HepG2 (cell line): Measurements from ENCODE around the gene SH3GL2. TPM values are rescaled to one million over a fixed set of nuclear protein-coding genes. Genes with fewer than 3 reads are reported as not detected.

Experiments used
- KLF15 ChIP-seq: sonication (generic); formaldehyde crosslinking; IDR thresholded peaks from 2 replicates; pipeline ENCODE4 v1.8.1; 2023; ENCODE audit warnings: borderline replicate concordance, mild to moderate bottlenecking, inconsistent platforms, missing genetic modification reagents, mixed read lengths
- MEF2D ChIP-seq: sonication (generic); formaldehyde crosslinking; IDR thresholded peaks from 2 replicates; pipeline ENCODE4 v1.5.1; 2020; ENCODE audit warnings: mild to moderate bottlenecking, missing genetic modification reagents
- NFAT5 ChIP-seq: sonication (generic); formaldehyde crosslinking; IDR thresholded peaks from 2 replicates; pipeline ENCODE4 v1.4.0; 2020; ENCODE audit warnings: missing genetic modification reagents
- NFKBIZ ChIP-seq: IDR thresholded peaks from 2 replicates; pipeline ENCODE4 v1.6.1; 2018; ENCODE audit warnings: missing genetic modification reagents, missing compliant biosample characterization
- TCF7 ChIP-seq: sonication (generic); IDR thresholded peaks from 2 replicates; pipeline ENCODE4 v1.6.1; 2016; ENCODE audit warnings: antibody characterized with exemption, low read depth
- ZNF10 ChIP-seq: sonication (generic); formaldehyde crosslinking; IDR thresholded peaks from 2 replicates; pipeline ENCODE4 v1.4.0; 2020; ENCODE audit warnings: mild to moderate bottlenecking, low read depth, missing genetic modification reagents, borderline replicate concordance
- ZNF329 ChIP-seq: sonication (generic); formaldehyde crosslinking; IDR thresholded peaks from 2 replicates; pipeline ENCODE4 v1.9.0; 2021; ENCODE audit warnings: low read depth, mild to moderate bottlenecking, missing genetic modification reagents
- ZNF33A ChIP-seq: sonication (generic); formaldehyde crosslinking; IDR thresholded peaks from 2 replicates; pipeline ENCODE4 v1.5.1; 2020; ENCODE audit warnings: missing genetic modification reagents, mild to moderate bottlenecking, moderate library complexity, borderline replicate concordance
- ZNF407 ChIP-seq: sonication (generic); formaldehyde crosslinking; IDR thresholded peaks from one replicate; pipeline ENCODE4 v1.5.1; 2020; ENCODE audit warnings: mild to moderate bottlenecking, missing genetic modification reagents; ENCODE audit errors: not compliant biosample characterization
- ZNF576 ChIP-seq: sonication (generic); formaldehyde crosslinking; IDR thresholded peaks from 2 replicates; pipeline ENCODE4 v1.4.0; 2020; ENCODE audit warnings: mild to moderate bottlenecking, missing genetic modification reagents
- polyA plus RNA-seq, 8 experiments: library from polyadenylated mRNA; depleted of rRNA in 3 of 8; stranded (reverse) in 7 of 8; unstranded in 1 of 8; fragments of >200 nt; fragmentation: Illumina TruSeq in 4 of 8; extraction: Trizol in 4 of 8; gene quantifications; 2 replicates each; pipeline versions ENCODE4 v1.2.1 to v1.2.3, GENCODE V29; 2011 to 2016; ENCODE audit warnings: low read depth in 4 of 8, missing spikeins in 1 of 8, mixed read lengths in 1 of 8; ENCODE audit not compliant: insufficient read depth in 1 of 8
- total RNA-seq, 5 experiments: library from RNA; depleted of rRNA; stranded (reverse); fragments of >200 nt; fragmentation: Illumina TruSeq; extraction: Trizol; gene quantifications; 2 replicates each; pipeline ENCODE4 v1.2.3, GENCODE V29; 2016; ENCODE audit warnings: low read depth in 1 of 5

Gene SH3GL2
- total and polyA plus RNA-seq, 2 of the 13 experiments (the other 11 are each of a cell fraction or from before 2014, with no cell fraction given) = 0.04 TPM; not detected in 1

DNA sequence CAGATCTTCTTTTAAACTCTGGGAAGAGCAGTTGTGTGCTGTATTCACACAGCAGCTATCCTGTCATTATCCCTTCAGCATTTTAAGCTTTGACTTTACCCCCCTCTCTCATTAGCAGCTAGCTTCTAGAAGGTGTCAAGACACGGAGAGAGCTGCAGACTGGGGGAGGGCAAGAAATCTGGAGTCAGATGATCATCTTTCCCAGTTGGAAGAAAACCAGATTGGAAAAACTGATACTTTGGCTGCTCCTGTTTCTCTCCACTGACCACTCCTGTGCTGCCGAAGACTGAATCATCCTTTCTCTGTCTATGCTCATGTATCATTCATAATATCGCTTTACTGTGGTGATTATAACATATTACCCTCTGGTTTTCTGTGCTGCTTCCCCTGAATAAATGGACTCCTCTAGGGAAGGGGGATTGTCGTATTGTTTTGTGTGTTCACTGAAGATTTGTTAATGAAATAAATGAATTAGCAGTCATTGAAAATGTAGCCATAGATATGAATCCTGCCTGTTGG lies 75.1 kb downstream of the SH3GL2 start (continued):
- TF ChIP-seq NFAT5 (no peak), ZNF10 (no peak), NFKBIZ (CRISPR knock-in tag) (no peak), ZNF33A (CRISPR knock-in tag) (no peak), MEF2D (CRISPR knock-in tag) (no peak), ZNF576 (CRISPR knock-in tag) (no peak), KLF15 (CRISPR knock-in tag) (no peak), TCF7 (no peak), ZNF329 (CRISPR knock-in tag) (no peak), ZNF407 (CRISPR knock-in tag) (no peak)
